HG02642 (cell line): ENCODE results near the gene TRO.

Experiments
- ATAC-seq: cut with Tn5 transposase; IDR thresholded peaks from one replicate; pipeline ENCODE4 v1.9.1; 2021; ENCODE audit warnings: mild to moderate bottlenecking; ENCODE audit not compliant: unreplicated experiment, poor library complexity

Gene TRO

GRCh38 chrX:54945224-54945623 lies 24.6 kb downstream of the TRO start:
- no peak for ATAC-seq

DNA sequence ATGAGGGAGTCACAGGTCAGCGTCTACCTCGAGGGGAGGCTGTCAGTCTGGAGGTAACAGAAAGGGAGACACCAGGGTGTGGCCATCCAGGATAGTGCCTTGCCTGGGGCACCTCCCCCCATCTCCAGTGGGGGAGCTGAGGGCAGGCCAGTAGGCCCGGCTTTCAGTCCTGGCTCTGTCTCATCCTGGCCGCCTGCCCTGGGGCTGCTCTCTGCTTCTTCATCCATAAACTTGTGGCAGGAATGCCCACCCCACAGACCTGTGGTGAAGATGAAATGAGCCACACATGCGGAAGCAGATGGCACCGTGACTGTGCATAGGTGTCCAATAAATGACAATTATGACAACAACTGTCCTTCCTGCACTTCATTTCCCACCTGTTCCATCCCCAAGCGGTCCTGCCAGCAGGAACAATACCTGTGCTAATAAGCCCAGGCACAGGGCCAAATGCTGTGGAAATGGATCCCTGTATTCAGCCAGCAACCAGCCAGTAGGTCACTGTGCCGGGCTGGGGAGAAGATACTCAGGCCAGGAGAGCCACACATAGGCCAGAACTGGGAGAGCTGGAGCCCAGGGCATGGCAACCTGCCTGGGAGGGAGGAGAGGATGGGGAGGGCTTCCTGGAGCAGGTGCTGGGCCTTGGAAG lies 30.2 kb downstream of the TRO start:
- no peak for ATAC-seq

DNA sequence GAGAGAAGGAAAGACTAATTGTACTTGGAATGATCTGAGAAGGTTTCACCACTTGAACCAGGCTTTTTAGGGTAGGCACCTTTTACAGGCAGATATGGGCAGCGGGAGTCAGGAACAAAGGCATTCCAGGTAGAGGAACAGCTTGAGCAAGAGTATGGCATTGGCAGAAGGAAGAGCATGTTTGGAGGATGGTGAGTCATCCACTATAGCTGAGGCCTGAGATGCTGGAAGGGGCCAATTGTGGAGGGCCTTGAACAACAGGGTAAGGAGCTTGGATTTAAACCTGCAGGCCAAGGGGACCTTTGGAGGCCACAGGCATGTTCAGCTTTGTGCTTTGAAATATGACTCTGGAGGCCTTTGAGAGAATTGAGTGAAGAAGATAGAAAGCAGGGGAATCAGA lies 41.1 kb downstream of the TRO start:
- ATAC-seq: no peak

DNA sequence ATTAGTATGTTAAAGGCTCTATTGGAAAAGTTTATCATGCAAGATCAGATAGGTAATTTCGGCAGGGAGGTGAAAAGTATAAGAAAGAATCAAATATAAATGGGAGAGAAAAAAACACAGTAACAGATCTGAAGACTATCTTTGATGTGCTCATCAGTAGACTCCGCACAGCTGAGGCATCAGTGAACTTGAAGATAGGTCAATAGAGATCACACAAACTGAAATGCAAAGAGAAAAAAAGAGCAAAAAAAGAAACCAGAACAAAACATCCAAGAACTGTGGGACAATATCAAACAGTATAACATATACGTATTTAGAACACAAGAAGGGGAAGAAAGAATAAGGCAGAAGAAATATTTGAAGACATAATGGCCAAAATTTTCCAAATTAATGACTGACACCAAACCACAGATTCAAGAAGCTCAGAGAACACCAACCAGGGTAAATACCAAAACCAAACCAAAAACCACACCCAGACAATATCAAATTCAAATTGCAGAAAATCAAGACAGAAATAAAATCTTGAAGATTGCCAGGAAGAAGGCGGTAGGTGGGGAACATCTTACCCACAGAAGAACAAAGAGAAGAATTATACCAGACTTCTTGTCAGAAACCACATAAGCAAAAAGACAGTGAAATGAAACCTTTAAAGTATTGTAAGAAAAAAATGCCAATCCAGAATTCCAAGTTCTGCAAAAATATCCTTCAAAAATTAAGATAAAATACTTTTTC lies 44.3 kb downstream of the TRO start:
- ATAC-seq: no peak

- no peak for ATAC-seq
Measured at GRCh38 chrX:54977387-54977786, 56.8 kb downstream of the TRO start.

DNA sequence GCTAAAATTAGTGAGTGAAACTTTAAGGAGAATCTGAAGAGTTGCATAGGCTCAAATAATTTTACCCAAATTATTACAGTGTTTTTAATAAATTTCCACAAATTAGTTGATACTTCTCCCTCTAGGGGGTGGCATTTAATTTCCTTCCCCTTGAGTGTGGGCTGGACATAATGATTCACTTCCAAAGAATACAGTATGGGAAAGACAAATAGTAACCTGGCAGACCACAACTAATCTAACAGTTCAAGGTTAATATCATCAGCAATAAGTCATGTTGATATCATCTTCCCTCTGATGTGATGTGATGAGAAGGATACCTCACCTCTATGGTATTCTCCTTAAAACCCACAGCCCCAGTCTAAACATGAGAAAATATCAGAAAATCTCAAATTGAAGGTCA lies 57.8 kb downstream of the TRO start:
- ATAC-seq: no peak

- ATAC-seq: no peak
Measured at GRCh38 chrX:54979432-54979831, 58.8 kb downstream of the TRO start.

DNA sequence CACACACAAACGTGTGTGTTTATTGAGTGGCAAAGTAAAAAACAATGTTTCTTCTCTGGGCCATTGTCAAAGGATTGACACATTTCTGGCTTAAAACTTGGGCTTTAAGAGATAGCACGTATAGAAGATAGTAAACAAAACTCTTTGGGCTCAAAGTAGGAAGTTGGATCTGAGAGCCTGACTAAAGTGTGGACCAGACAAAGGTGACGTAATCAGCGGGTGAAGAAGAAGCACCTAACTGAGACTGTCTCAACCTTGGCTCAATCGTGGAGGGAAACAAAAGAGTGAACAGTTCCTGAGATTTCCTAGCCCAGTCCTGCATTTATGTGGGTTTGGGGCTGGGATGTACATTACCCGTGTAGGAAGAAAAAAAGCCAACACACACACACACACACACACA lies 59.7 kb downstream of the TRO start:
- no peak for ATAC-seq
